GM19239 (cell line): Measurements from ENCODE around the gene DNAJB5.
A peak's percentile ranks its signal among the peaks of the same experiment; 100 is the strongest.

Experiments
- DNase-seq: peaks from one replicate; pipeline ENCODE4 v3.0.0; 2011; ENCODE audit warnings: low spot score; ENCODE audit not compliant: insufficient read length
- FAIRE-seq: peaks from 2 replicates; lab custom pipeline; 2011; peaks lifted over from hg19 to GRCh38; lab: Jason Lieb, UNC

Gene DNAJB5

GRCh38 chr9:34982361-34982760 lies 7.2 kb upstream of the DNAJB5 start:
- FAIRE-seq (no peak), DNase-seq (no peak)

GRCh38 chr9:34983209-34983608 lies 6.3 kb upstream of the DNAJB5 start:
- DNase-seq, result no peak
- peak; percentile 78 for FAIRE-seq

GRCh38 chr9:34984049-34984448 lies 5.5 kb upstream of the DNAJB5 start:
- DNase-seq (no peak), FAIRE-seq (no peak)

DNA sequence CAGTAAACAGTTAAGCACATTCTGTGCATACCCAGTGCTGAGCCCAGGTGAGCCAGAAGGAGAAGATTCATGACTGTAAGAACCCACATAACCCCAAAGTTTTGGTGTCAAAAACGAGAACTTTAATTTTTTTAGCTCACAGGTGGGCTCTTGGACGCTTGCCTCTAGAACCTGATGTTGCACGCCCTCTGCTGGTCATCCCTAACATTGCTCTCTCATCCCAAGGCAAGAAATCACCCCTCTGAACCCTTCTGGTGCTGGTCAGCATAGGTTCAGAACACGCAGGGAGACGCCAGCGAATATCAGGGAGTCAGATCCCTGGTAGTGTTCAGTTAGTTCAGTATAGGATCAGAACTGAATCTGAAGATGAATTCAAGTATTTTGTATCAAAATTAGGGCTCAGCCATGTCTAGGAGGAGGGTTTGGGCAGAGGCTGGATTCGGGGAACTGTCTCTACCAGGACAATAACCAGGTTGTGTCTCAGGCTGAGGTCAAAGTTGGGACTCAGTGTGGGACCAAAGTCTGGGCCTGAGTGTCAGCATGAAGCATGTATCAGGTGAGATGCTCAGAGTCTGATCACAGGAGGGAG lies 4.1 kb upstream of the DNAJB5 start:
- peak; percentile 81 for FAIRE-seq
- no peak for DNase-seq

- no peak for DNase-seq
- FAIRE-seq, result peak; percentile 45
Measured at GRCh38 chr9:34986540-34987047, 3.0 kb upstream of the DNAJB5 start.

DNA sequence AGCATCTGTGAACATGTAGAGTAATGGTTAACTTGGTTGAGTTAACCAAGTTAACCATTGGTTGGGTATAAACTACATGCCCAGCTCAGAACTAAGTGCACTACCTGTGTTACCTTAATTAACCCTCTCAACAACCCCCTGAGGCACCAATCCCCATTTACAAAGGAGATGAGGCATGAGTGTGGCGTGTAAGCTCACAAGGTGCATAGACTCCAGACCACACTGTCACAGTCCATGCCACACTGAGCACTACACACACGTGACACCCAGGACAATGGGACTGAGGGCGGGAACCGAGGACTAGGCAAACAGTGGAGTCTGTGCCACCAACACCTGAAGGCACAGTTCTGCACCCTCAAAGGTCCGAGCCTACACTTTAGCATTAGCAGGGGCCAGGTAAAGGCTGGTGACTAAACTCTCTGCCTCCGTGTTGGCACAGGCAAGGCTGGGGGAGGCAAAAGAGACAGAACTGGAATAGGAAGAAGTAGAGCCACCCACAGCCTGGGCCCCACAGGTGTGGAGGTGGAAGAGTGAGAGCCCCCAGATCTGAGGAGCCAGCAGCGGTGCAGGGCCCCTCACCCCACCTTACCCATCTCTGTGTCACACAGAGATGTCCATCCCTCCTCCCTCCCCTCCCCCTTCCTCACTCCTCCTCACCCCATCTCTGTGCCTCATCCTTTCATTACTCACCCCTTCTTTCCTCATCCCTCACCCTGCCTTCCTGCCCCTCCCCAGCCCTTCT lies 2.2 kb upstream of the DNAJB5 start:
- FAIRE-seq, result no peak
- DNase-seq, result no peak

- peak; percentile 21 for FAIRE-seq
Measured at GRCh38 chr9:34988218-34989002, 1.1 kb upstream of the DNAJB5 start.

GRCh38 chr9:34989946-34990635 lies 546 bp downstream of the DNAJB5 start:
- FAIRE-seq (no peak), DNase-seq (no peak)

More at GRCh38 chr9:34988218-34989002, 1.1 kb upstream of the DNAJB5 start:
- DNase-seq, result no peak

- FAIRE-seq, result no peak
Measured at GRCh38 chr9:34990908-34991606, 1.5 kb downstream of the DNAJB5 start.

GRCh38 chr9:34991607-34992375 lies 2.2 kb downstream of the DNAJB5 start:
- FAIRE-seq (no peak), DNase-seq (no peak)

More at GRCh38 chr9:34990908-34991606, 1.5 kb downstream of the DNAJB5 start:
- no peak for DNase-seq

DNA sequence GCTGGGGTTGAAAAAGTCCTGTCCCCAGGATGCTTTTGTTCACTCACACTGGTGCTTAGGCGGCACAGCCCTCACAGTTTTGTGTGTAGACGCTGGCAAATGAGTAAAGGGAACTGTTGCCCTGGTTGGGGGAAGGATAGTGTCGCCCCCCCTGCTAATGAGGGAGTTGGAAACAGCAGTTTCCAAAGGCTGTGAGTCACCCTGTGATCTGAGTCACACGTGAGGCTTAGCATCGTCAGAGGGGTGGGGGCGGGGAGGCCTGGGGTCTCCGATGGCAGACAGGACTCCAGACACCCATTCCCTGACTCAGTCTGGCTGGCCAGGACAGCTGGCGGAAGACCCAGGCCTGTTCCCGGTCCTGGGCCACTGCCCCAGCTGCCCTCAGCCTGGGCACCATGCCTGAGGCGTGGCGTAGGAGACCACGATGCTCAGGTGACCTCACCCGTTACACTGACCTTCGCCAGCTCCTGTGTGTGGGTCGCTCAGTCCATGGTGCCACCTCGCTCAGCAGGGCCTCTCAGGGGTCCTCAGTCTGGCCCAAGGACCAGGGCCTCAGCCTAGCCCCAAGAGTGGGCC lies 2.9 kb downstream of the DNAJB5 start:
- no peak for DNase-seq
- FAIRE-seq, result no peak

GRCh38 chr9:34993502-34994259 lies 4.1 kb downstream of the DNAJB5 start:
- DNase-seq (no peak), FAIRE-seq (peak; percentile 28)

GRCh38 chr9:34994260-34994899 lies 4.8 kb downstream of the DNAJB5 start:
- DNase-seq (no peak), FAIRE-seq (no peak)

DNA sequence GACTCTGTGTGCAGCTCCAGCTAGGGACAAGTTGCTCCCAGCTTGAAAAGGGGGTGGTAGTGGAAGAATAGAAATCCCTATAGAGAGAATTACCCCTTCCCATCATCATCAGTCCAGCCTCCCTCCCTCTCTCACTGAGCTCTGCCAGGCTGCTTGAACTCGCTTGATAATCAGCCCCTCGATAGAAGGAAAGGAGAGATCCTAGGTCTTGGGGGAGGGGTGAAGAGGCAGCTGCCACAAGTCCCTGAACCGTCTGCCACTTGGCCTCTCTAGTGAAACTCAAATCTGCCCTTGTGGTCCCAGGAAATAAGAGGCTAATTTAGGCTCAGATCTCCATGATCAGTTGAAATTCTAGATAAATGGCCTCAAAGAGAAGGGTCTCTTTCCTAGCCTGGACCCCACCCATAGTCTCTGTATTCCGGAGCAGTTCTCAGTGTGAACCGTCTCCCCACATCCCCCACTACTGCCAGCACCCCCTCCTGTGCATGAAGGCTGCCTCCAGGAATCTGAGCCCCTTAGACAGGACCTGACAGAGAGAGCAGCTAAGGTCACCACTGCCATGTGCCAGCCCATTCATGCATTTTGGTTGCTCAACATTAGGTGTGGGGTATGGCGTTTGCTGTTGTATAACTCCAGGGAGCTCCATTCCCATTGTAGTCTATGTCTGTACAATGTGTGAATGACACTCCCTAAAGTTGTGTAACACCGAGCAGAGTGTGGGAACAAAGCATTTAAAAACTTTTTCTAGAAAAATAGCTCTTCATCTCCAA lies 5.5 kb downstream of the DNAJB5 start:
- FAIRE-seq (no peak), DNase-seq (no peak)

DNA sequence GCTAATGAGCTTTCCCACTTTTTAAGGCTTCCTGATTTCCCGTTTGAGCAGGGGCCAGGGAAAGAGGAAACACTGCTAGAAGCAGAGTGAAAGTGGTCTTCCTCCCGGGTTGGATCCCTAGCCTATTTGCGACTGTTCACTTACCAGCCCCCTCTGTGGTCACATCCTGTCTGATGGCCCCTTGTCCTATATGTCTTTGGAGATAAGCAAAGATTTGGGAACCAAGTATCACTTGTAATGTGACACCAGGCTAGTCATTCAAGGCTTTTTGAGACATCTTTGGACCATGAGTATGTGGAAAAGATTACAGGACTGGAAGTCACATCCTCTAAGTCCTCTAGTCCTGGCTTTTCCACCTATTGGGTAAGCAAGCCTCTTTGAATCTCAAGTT lies 6.1 kb downstream of the DNAJB5 start:
- DNase-seq, result no peak
- no peak for FAIRE-seq

DNA sequence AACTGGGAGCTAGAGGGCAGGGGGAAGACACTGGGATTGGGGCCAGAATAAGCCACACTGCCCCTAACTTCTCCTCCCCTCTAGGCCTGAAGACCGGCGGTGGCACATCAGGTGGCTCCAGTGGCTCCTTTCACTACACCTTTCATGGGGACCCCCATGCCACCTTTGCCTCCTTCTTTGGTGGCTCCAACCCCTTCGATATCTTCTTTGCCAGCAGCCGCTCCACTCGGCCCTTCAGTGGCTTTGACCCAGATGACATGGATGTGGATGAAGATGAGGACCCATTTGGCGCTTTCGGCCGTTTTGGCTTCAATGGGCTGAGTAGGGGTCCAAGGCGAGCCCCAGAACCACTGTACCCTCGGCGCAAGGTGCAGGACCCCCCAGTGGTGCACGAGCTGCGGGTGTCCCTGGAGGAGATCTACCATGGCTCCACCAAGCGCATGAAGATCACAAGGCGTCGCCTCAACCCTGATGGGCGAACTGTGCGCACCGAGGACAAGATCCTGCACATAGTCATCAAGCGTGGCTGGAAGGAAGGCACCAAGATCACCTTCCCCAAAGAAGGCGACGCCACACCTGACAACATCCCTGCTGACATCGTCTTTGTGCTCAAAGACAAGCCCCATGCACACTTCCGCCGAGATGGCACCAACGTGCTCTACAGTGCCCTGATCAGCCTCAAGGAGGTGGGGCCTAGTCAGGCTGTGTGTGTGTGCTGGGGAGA lies 6.8 kb downstream of the DNAJB5 start:
- no peak for FAIRE-seq

More for the DNA sequence above, 6.8 kb downstream of the DNAJB5 start:
- DNase-seq, result no peak
